GM18517 (cell line): ENCODE results near the gene MED9.
A peak's percentile ranks its signal among the peaks of the same experiment; 100 is the strongest.
"Not testable (repeated sequence)": the region's sequence is repeated elsewhere in the genome, so short reads cannot be mapped to it uniquely, and the experiment has no call there.

Experiments used
- ATAC-seq: cut with Tn5 transposase; IDR thresholded peaks from one replicate; pipeline ENCODE4 v1.9.1; 2021; ENCODE audit warnings: mild to moderate bottlenecking, moderate library complexity; ENCODE audit not compliant: unreplicated experiment

Gene MED9, protein sequence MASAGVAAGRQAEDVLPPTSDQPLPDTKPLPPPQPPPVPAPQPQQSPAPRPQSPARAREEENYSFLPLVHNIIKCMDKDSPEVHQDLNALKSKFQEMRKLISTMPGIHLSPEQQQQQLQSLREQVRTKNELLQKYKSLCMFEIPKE

DNA sequence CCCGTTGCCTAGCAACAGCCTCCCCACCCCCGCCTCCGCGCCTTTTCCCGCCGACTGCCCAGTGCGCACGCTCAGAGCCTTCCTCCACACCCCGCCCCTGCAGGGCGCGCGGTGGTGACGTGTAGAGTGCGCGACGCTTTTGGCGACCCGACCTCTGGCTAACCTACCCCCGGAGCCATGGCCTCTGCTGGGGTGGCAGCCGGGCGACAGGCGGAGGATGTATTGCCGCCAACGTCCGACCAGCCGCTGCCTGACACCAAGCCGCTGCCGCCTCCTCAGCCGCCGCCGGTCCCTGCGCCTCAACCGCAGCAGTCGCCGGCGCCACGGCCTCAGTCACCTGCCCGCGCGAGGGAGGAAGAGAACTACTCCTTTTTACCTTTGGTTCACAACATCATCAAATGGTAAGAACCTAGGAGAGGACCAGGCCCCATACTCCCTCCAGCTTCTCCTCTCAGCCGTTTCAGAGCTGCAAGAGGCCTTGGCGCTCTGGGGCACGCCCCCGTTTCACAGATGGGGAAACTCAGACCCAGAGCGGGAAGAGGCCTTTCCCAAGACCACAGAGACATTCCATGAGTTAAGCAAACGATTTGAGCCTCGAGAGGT, at the start of gene MED9:
Gene MED9 (plus strand): TSS at position 136 of the 603 bp plus-strand sequence. CDS start 42 bp downstream, at position 178.
- peak; percentile 76 for ATAC-seq

DNA sequence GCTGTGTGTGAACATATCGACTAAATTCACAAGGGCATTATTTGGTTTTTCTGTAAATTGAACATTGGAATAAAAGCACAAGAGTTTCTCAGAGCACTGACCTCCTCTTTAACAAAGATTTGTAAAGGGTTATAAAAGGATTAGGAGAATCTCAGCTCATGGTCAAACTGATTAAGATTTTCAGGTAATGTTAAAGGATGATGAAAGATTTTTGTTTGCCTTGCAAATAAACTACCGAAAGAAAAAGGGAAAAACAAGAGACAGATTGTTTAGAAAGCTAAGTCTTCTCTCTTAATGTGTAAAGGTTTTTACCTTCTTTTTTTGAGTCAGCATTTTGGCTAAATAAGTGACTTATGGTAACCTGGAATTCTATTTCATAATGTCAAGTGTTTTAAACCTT, 47.6 kb upstream of the MED9 start:
- no peak for ATAC-seq

DNA sequence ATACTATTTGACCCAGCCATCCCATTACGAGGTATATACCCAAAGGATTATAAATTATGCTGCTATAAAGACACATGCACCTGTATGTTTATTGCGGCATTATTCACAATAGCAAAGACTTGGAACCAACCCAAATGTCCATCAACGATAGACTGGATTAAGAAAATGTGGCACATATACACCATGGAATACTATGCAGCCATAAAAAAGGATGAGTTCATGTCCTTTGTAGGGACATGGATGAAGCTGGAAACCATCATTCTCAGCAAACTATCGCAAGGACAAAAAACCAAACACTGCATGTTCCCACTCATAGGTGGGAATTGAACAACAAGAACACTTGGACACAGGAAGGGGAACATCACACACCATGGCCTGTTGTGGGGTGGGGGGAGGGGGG, 45.9 kb upstream of the MED9 start:
- not testable (repeated sequence) for ATAC-seq

DNA sequence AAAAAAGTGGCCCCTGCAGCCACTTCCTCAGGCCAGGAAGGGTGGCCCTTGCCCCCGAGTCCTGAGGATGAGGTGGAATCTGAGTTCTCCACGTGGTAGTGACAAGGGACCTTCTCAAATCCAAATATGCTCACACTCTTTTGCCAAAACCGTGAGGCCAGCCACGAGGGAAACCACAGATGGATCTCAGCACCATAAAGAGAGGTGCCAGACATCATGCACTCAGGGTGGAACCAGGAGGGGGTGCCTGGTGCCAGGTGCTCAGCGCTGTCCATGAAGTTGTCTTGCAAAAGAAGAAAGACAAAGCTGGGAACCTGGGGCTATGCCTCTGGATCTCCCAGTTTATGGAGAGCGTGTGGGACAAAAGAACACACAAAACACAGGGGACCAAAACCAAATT, 45.2 kb upstream of the MED9 start:
- ATAC-seq: no peak

DNA sequence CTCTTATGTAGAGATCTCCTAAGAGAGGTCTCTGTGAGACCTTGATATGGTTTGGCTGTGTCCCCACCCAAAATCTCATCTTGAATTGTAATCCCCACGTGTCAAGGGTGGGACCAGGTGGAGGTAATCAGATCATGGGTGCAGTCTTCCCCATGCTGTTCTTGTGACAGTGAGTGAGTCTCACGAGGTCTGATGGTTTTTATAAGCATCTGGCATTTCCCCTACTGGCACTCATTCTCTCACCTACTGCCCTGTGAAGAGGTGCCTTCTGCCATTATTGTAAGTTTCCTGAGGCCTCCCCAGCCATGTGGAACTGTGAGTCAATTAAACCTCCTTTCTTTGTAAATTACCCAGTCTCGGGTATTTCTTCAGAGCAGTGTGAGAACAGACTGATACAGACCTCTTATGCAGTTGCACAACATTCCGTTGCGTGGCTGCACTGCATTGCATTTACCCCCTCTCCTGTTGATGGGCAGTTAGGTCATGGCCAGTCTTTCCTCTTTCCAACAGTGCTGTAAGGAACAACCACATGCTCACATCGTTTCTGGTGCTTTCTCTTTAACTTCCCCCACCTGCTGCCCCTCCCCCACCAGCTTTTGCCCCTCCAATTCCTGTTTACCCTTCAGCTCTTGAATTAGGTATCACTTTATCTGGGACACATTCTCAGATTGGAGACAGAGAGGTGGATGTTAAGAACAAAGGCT, 43.6 kb upstream of the MED9 start:
- no peak for ATAC-seq

DNA sequence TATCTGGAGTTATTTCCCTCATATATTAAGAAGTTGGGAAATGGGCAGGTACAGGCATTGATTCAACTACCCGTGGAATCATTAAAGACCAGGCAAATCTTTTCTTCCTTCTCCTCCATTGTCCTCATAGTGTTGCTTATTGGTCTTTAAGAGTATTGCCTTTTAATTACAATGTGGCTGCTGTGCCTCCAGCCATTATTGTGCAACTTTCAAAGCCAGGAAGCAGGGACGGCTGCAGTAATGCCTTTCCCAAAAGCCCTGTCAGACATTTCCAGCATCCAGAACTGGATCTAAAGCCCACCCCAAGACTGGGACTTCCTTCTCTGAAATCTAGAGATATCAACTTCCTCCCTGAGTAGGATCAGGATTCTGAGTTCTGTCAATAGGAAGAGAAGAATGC, 42.3 kb upstream of the MED9 start:
- ATAC-seq: no peak

DNA sequence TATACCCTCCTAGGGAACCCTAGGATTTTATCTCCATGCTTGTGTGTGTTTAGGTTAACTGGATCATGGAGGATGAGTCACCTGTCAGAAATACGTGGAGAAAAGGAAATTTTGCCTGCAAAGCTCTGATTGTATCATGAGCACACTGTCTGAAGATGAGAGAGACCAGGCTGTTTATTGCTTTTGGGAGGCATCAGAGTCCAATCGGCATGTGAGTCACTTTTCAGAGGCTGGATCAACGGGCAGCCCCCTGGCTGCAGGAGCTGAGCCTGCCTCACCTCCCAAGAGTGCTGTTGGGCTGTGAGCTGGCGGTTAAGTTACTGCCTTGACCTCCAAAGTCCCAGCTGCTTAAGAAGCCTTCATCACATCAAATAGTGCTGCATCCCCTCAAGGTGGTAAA, 41.5 kb upstream of the MED9 start:
- no peak for ATAC-seq

DNA sequence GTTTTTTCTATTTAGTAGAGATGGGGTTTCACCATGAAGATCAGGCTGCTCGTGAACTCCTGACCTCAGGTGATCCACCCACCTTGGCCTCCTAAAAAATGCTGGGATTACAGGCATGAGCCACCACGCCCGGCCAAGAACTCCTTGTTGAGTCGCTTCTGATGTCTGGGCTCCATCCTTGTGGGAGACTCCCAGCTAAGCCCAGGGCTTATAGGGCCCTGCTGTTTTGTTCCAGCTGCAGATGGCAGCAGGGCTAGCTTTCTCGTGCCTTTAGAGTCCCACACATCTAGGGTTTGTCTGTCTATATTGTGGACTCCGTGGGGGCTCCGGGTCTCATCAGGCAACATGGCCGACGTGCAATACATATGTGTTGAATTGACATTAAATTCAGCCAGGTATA, 39.3 kb upstream of the MED9 start:
- no peak for ATAC-seq

DNA sequence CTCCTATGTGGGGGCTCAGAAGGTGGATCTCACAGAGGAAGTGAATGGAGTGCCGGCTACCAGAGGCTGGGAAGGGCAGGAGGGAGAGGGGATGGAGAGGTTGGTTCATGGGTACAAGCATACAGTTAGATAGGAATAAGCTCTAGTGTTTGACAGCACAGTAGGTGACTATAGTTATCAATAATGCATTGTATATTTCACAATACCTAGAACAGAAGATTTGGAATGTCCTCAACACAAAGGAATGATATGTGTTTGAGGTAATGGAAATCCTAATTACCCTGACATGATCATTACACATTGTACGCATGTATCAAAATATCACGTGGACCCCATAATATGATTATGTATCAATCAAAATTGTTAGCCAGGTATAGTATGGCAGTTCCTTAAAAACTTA, 38.9 kb upstream of the MED9 start:
- no peak for ATAC-seq

DNA sequence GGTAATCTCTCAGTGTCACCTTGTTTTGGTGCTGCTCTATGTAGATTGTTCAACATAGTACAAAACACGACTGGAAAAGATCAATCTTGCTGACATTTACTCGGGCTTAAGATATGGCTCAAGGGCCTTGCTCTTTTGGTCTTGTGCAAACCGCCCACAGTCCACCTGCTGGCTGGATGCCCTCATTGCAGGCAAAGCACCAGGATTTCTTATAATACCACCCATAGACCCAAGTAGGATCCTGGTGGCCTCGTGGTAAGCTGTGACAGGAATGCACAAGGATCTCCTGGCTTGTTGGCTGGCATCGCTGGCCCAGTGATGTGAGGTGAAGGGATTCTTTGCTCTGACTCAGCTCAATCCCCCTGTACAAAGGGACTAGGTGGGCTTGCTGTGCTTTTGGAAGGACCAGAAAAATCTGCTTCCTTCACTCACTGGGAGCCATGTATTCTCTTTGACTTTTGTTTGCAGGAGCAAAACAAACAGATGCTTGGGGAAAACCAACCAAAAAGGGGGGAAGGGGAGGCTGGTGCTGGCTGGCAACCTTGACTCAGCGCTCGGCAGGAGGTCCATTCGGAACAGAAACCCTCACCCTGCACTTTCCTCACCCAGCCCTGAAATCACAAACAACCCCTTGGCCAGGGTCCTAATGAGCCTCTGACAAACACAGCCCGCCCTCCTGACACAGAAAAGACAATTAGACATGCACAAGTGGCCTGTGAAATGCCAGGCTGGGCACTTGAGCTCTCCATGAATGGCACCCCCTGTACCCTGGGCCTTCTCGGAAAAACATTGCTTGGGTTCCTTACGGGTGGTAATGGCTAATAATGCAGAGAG, 36.6 kb upstream of the MED9 start:
- ATAC-seq: no peak

DNA sequence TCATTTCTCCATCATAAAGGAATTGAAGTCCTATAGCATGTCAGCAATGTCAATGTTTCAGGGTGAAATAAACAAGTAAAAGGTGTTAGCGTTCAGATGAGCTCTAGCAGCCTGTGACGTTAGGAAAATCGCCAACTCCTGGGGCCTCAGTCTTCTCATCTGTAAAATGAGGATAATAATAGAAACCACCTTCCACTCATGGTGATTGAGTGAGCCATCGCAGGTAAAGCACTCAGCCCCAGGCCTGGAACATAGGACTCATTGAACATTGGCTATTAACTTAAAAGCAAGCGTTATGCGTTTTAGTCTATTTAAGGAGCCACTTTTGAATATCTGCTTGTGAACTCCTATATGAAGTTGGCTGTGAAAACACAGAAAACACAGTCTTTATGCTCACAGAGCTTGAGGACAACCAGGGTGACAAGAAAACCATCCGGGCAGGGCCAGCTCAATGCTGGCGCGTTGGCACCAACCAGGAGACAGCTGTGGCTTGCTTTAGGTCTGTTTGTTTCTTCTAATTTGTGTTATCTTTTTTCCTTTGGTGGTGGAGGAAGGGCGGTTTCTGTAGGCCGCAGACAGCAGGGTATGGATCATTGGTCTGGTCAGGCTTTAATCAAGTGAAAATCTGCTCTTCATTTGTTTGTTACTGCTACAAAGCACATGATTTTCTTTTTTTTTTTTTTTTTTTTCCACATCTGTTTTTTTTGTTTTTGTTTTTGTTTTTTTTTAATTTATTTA, 35.7 kb upstream of the MED9 start:
- no peak for ATAC-seq

DNA sequence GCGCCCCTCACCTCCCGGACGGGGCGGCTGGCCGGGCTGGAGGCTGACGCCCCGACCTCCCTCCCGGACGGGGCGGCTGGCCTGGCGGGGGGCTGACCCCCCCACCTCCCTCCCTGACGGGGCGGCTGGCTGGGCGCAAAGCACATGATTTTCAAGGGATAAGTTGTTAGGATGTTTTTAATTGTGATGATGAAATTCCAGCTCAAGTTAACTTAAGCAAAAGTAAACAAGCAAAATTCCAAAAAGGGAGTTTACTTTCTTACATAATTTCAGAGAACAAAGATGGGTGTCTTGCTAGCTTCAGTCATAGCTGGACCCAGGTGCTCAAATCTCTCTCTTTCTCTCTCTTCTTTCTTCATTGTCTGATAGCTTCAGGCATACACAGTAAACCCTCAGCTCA, 33.6 kb upstream of the MED9 start:
- no peak for ATAC-seq

DNA sequence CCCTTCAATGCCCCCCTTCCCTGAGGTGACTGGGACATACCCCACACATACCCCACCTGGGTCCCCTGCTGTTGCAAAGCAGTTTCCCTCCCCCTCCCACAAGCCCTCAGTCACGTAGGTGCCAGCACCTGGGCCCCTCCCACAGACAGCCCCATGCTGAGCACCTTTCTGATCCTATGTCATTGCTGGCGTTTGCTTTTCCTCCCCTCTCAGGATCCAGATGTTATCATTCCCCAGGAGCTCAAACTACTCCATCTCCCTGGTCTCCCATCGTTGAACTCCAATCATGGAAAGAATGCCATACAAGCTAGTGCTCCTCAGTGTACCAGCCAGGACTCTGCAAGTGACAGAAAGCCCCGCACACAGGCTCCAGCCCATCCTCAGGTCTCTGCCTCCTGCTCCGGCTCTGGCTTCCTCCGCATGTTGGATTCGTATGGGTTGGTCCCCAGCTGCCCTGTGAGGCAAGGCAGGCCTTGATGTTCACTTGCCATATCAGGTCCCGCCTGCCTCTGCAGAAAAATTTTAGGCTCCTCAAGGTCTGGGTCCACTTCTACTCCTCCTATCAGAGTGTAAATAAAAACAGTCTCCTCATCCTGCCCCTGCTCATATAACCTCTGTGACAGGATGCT, 31.4 kb upstream of the MED9 start:
- no peak for ATAC-seq

DNA sequence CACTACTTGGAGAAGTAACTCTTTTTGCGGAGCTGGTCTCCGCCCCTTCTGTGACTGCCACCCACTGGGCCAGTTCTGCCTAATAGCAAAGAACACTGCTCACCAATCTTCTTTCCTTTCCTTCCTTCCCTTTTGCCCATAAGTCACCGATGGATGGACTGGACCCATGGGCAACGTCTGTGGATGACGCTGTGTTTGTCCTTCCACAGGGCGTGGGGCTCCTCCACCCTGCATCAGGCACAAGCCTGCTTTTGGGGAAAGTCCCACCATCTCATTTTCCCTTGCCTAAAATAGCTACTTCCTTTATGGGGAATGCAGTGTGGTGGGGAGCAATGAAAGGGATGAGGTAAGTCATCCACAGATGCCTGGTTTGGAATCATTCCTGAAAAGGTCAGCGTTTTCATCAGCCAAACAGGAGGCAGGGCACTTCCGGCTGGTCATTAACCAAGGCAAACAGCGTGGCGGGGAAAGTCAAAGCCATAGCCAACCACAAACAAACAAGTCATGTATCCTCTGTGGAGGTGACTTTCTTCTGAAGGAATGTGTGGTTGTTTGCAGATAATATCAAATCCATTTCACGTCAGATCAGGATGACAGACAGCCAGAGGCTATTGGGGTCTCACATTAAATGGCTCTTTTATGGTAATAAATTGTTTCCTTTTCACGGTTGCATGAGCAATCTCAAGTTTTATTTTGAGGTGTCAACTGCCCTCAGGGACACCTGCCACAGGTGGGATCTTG, 30.7 kb upstream of the MED9 start:
- no peak for ATAC-seq

DNA sequence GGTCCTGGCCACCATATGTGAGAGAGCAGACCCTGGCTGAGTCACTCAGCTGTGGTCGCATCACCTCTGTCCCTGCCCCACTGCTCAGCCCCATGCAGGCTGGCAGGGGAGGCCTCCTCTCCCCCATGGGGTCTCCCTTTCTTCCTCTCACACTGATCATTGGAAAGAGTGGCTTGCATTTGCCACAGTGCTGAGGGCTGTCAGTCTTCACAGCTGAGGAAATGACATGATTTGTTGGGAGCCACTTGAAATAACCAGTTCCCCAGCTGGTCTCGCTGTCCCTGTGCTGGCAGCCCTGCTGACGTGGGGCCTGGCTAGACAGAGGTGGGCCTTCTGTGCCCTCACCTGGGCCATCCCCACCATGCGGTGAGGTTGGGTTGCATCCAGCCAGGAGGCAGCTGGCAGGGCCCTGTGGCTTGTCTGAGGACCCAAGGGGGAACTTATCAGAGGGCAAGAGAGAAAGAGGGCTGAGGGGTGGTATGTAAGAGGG, 30.1 kb upstream of the MED9 start:
- no peak for ATAC-seq

DNA sequence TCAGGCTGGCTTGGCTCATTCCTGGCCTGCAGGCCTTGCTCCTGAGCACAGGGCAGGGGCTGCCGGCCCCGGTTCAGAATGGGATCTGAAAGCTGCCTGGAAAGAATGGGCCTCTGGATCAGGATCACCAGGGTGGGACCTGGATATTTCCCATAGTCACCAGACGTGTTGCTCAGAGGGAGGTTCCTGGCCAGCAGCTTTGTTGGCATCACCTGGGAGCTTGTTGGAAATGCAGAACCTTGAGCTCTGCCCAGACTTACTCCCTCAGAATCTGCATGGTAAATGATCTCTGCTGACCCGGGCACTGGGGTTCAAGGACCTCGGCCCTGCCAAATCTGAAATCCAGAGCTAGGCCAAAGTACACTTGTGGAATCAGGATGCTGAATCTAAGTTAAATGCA, 29.5 kb upstream of the MED9 start:
- ATAC-seq: no peak

DNA sequence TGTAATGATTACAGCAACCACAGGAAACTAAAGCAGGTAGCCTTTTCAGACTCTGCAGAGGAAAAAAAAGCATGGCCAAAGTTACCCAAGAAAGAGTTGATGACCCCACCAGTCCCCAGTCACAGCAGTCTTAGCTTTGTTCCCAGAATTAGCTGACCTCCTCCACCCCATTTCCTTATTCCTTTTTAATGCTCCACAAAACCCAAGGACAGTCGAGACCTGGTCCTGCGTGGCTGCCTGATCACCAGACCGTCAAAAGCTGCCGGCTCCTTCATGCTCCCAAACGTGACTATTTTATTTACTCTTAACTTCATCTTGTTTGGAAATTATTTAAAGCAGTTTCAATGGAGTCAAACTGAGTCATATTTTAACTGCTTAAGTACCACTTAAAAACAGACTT, 28.7 kb upstream of the MED9 start:
- no peak for ATAC-seq

DNA sequence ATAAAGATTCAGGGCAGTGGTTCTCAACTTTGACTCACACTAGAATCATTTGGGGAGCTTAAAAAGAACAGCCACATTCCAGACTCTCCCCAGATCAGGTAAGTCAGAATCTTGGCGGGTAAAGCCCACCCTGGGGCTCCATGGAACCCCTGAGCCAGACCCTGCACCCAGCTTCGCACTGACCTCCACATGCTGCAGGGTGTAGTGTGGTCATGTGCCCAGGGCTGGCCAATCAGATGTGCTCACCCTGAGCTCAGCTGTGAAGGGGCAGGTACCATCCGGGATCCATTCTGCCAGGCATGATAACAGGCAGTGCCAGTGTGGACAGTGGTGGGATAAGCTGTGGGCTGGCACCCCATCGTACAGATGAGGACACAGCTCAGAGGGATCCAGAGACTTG, 28.1 kb upstream of the MED9 start:
- ATAC-seq: no peak

DNA sequence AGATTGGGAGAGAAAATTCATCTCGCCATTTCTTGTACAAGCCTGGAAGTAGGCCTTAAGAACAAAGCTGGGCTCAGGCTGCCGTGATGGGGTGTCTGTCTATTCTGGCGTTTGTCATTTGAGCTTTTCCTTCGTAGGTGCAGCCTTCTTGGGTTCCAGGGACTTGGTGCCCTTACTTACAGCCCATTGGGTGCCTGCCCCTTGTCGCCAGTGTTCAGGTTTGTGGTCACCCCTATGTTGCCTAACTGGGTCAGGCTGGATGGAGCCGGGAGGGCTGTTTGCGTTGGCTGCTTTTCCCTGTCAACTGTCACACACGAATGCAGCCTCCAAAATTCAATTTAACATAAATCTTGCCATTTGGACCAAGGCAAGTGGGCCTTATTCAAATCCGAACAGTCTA, 23.7 kb upstream of the MED9 start:
- ATAC-seq: no peak

DNA sequence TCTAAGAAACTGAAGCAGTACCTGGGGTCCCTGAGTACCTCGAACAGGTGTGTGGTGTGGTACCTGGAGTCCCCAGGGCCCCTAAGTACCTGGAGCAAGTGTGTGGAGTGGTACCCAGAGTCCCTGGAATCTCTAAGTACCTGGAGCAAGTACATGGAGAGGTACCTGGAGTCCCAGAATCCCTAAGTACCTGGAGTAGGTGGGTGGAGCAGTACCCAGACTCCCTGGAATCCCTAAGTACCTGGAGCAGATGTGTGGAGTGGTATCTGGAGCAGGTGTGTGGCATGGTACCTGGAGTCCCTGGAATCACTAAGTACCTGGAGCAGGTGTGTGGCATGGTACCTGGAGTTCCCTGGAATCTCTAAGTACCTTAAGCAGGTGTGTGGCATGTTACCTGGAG, 22.5 kb upstream of the MED9 start:
- no peak for ATAC-seq
